NCI-H2196 (cell line): Measurements from ENCODE around the gene SMARCAL1.

ENCODE experiments used
- DNase-seq: peaks from one replicate; lab custom pipeline; 2025; ENCODE audit not compliant: unreplicated experiment; lab: John Stamatoyannopoulos, UW

SMARCAL1 gene

DNA sequence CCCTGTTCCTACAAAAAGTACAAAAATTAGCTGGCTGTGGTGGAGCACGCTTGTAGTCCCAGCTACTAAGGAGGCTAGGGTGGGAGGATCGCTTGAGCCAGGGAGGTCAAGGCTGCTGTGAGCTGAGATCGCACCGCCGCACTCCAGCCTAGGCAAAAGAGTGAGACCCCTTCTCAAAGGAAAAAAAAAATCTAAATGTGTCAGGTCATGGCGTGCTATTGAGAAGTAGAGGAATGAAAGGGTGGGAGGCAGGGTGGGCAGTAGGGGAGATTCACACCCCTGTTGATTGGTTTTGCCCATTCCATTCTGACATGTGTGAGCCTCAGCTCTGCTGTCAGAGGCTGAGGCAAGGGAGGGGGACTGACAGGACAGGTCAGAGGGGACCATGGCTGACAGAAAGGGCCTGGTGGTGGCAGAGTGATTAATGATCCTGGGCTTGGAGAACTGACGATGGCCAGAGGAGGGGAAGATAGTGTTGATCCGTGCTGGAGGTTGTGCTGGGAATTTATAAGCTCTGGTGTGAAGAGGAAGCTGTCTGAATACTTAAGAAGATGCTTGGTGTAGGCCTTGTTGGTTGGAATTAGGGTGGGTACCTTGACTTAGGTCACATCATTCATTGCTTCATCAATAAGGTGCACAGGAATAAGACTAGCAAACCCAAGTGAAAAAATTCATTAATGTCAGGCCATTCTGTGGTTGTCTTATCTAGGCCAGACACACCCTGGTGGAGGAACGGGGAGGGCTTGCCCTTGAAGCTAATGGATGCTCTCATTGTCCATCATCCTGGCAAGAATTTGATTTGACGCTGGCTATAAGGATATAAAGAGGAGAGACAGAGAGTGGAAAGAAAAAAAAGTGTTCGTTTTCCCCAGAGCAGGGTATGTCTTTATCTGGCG is 19.1 kb upstream of the SMARCAL1 start:
- no peak for DNase-seq

DNA sequence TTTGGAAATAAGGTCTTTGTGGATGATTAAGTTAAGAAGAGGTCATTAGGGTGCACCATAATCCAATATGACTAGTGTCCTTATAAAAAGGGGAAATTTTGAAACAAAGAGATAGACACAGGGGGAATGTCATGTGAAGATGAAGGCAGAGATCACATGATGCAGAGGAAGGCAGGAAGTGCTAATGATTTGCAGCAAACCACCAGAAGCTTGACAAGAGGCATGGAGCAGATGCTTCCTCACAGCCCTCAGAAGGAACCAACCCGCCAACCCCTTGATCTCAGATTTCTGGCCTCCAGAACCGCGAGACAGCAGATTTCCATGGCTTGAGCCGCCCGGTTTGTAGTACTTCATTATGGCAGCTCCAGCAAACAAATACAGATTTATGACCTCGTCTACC is 17.4 kb upstream of the SMARCAL1 start:
- no peak for DNase-seq

DNA sequence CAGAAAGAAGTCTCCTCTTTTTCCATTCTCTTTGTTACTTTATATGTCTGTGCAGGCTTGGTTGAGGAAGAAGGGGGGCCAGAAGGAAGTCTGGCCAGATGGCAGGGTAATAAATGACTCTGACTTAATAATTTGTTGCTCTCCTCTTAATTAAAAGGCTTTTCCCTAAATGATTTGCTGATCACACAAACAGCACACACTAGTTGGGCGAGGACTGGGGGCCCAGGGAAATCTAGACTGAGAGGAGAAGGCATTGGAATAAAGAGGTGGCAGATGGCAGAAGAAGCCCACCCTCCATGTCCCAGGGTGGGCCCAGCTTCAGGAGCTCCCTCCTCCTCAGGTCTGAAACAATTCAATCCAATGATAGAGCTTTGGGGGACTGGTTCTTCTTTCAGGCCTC is 12.7 kb upstream of the SMARCAL1 start:
- no peak for DNase-seq

DNA sequence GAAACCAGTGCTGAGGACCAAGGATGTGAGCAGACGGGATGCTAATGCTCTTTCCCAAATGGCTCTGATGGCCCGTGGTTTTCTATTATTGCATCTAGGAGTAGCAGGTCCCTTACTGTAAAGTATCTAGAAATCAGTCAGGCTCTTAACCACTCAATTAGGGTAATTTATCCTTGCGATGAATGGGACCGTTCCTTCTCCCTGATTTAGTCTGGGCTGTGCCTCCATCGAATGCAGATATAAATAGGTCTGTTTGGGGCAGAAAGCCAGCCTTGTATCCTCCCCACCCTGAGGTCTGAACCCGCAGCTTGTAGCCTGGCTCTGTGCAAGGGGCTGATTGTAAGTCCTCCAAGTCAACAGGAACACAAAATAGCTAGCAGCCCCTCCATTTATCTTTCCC is 9.5 kb upstream of the SMARCAL1 start:
- DNase-seq, result no peak

DNA sequence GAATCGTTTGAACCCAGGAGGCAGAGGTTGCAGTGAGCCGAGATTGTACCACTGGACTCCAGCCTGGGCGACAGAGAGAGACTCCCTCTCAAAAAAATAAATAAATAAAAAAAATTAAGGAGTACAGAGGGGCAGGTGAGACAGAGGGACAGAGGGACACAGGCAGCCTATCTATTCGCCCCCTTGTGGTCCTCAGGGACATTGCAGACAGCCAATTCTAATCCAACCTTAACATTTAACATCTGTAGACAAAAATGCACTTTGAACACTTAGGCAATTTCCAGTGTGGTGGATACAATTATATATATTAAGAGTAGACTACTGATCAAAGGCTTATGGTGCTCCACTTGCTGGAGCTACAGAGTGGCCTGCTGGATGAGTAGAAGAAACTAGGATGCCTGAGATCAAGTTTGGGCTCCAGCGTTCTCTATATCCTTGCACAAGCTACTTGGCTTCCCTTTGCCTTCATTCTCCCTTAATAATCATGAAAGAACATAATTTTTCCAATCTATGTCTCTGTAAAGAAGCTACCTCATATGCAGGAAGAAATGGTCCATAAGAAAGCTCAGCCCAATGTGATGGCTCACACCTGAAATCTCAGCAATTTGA is 8.2 kb upstream of the SMARCAL1 start:
- DNase-seq, result peak; percentile 24

DNA sequence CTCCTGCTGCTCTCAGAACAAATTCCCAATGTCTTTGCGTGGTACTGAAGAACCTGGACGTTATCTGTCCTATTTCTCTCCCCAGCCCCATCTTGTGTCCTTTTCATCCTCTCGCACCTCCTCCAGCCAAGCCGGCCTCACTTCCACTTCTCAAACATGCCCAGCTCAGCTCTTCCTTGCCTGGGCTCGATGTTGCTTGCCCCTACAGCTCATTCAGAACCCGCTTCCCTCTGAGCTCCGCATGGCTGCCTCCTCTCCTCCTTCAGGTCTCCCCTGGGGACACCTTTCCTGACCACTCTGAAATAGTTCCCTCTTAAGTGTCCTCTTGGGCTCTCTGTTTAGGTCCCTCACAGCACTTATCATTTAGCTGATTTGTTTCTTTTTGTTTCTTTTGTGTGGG is 6.7 kb upstream of the SMARCAL1 start:
- no peak for DNase-seq

DNA sequence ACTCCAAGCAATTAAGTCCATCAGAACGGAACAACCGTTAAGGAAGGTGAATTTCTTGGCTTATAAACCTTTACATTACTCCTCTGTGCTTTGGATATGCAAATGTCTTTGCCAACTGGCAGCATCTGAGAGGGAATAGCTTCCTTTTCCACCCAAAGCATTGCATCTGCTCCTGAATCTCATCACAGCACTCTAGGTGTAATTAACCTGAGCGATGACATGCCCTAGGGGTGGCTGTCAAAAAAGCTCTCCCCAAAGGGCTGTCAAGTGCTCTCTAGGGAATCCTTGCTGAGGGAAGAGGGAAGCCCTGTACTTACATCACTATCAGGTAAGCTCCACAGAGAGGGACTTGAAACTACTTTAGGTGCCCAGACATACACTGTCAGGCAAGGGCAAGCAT is 5.5 kb upstream of the SMARCAL1 start:
- no peak for DNase-seq

DNA sequence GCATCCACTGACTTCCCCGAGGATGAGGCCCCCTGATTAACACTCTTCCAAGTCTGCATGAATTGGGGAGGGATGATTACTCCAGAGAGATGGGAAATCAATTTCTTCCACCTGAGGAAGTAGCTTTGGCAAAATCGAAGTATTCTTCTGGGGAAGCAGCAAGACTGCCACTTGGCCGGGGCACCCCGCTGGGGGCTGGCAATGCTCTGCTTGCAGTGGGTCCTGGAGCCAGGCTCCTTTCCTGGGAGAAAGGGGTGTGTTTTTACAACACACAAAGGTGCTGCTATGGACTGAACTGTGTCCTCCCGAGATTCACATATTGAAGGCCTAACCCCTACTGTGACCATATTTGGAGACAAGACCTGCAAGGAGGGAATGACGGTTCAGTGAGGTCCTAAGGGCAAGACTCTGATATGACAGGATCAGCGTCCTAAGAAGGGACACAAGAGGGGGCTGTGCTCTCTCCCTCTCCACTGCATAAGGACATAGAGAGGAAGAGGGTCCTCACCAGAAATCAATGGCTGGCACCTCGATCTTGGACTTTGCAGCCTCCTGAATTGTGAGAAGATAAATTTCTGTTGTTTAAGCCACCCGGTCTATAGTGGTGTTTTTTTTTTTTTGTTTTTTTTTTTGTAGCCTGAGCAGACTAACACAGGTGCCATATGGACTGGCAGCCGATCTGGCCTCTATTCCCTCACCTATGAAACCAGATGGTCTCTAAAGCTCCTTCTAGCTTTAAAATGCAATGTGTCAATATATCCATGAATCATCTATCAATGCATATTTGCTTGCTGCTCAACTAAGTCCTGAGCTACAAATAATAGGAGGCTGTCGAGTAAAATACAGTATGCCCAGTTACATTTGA is 3.6 kb upstream of the SMARCAL1 start:
- no peak for DNase-seq

DNA sequence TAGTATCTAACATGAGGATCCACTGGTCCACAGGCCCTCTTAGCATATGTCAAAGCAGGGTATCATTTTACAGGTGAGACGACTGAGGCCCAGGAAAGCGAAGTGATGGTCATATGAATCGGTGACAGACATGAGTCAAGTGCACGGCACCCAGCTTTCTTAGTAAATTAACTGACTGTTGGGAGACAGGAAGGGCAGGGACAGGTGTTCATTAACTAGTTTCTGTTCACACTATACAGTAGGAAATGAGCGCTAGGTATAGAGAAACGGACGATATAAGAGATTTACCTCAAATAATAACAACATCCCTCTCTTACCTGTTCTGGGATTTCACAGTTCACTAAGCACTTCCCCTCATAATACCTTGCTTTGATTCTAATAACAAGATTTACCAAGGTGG is 1.7 kb upstream of the SMARCAL1 start:
- no peak for DNase-seq

DNA sequence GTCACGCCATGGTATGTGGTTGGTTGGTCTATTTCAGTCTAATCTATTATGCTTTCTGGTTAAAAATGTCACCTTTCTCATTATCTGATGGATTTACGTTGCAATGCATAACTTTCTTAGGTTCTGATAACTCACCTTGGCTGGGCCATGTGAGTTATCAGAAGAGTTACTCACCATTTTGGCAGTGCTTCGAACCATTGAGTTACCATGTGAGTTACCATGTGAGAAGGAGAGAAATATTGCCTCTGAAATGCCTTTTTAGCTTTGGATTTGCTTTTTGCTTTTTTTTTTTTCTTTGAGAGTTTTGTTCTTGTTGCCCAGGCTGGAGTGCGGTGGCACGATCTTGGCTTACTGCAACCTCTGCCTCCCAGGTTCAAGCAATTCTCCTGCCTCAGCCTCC is 1.6 kb downstream of the SMARCAL1 start:
- DNase-seq, result no peak

DNA sequence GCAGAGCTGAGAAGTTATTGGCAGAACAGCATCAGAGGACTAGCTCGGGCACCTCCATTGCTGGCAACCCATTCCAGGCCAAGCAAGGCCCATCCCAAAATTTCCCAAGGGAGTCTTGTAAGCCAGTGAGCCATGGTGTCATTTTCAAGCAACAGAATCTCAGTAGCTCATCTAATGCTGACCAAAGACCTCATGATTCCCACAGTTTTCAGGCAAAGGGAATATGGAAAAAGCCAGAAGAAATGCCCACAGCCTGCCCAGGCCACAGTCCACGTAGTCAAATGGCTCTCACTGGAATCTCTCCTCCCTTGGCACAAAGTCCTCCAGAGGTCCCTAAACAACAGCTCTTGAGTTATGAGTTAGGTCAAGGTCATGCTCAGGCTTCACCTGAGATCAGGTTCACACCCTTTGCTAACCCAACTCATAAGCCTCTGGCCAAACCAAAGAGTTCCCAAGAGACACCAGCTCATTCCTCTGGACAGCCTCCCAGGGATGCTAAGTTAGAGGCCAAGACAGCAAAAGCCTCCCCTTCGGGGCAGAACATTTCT is 2.6 kb downstream of the SMARCAL1 start:
- no peak for DNase-seq

DNA sequence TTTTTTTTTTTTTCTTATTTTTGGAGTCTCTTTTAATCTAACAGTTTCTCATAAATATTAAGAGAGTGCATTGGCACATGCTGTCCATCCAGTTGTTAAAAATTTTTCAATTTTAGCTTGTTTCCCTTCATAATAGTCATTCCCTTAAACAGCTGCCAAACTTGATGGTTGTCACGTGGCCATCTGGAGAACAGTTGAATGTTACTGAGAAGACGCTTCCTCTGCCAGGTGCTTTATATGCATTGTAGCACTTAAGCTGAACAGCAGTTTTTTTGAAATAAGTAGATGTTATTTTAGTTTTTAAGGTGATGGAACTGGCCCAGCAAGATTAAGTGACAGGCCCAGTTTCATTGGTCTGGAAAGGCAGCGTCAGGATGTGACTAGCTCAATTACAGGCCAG is 3.3 kb downstream of the SMARCAL1 start:
- no peak for DNase-seq

DNA sequence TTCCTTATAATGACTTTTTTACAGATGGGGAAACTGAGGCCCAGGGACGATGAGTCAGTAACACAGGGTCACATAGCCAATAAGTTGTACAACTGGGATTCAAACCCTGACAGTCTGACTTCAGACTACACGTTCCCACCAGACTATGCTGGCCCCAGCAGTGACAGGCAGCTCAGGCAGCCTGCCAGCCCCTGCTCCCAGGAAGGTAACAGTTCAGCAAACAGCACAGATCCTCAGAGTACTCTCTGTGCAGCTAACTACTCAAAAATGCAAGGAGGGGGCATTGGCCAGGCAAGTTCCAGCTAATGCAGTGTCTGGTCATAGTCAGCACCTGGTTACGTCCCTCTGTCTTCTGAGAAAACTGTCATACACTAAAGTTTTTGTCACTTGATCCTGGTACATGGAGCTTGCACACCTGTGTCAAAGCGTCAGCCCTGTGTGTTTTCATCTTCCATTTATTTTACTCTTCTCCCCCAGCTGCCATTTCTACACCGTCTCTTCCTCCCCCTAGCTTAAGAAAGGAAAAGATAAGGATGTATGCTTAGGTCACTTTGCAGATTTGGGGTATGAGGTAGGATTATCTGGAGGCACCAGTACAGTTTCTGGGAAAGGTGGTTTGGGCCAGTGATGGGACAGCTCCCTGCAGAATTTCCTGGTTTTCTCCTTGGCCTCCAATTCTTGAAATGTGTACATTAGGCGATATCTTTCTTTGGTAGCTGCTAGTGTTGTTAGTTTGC is 4.5 kb downstream of the SMARCAL1 start:
- no peak for DNase-seq

DNA sequence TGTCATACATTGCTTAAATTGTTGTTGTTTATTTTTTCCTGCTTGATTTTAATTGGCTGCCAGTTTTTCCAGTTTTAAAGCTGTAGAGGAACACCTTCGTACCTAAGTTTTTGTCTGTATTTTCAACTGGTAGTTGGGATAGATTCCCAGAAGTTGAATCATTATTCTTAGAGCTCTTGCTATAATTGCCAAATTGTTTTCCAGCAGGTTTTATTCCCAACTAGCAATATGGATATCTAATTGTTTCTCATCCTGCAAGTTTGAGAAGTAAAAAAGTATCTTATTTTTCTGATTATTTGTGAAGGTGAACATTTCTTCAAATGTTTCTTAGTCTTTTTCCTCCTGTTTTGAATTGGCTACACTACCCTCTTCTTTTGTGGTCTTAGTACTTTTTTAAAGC is 6.7 kb downstream of the SMARCAL1 start:
- DNase-seq, result no peak

DNA sequence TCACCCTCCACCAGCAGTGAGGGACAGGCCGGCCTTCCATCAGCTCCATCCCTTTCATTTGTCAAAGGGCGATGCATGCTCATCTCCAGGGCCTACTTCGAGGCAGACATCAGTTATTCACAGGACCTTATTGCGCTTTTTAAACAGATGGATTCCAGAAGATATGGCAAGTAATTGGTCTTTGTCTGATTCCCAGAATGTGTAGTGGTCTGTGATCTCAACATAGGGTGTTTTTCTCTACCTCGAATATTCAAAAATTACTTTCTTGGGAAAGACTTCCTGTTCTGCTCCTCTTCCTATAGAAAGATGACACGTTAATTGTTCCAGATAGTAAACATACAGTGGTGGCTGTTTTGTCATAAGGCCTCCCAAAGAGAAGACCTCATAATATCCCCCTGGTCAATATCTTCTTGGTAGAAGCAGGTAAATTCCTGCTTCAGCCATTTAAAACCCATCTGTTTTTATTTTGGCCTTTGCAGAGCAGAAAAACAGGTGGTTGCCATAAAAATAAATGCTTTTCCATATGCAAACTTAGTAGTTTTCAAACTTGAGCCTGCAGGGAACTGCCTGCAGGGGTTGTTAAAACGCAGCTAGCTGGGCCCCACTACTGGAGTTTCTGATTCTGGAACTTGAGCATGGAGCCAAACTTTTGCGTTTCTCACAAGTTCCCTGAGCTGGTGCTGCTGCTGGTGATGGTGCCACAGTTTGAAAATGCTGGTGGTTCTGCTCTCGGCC is 8.2 kb downstream of the SMARCAL1 start:
- DNase-seq, result no peak

DNA sequence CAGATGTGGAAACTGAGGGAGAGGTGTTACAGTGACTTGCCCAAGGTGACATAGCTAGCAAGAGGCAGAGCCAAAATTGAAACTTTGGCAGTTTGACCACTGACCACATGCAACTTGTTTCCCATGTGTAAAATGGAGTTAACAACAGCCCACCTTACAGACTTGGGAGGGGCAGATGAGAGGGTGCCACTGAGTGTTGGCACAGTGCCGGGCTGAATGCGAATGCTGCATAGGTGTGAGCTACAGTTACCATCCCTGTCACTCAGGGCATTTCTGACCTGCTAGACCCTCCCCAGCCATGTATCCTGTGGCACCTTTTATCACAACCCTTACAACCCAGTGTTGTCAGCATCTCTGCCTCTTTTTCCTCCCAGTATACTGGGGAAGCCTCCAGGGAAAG is 10.8 kb downstream of the SMARCAL1 start:
- DNase-seq, result no peak

DNA sequence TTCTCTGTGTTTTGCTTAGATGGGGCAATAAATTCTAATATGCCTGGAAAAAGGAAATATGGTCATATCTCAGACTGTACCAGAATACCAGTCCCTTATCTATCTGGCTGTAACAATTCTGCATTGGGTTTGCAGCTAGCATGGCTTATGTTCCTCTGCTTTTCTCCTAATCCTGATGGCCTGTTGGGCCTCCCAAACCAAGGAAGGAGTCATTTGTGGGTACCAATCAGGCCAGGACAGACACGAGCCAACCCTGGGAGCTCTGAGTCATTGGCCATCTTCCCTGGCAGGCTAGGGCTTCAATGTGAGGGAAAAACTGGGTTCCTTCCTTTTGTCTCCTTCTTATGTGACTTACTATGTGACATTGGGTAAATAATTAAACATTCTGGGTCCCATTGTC is 12.0 kb downstream of the SMARCAL1 start:
- DNase-seq, result no peak

DNA sequence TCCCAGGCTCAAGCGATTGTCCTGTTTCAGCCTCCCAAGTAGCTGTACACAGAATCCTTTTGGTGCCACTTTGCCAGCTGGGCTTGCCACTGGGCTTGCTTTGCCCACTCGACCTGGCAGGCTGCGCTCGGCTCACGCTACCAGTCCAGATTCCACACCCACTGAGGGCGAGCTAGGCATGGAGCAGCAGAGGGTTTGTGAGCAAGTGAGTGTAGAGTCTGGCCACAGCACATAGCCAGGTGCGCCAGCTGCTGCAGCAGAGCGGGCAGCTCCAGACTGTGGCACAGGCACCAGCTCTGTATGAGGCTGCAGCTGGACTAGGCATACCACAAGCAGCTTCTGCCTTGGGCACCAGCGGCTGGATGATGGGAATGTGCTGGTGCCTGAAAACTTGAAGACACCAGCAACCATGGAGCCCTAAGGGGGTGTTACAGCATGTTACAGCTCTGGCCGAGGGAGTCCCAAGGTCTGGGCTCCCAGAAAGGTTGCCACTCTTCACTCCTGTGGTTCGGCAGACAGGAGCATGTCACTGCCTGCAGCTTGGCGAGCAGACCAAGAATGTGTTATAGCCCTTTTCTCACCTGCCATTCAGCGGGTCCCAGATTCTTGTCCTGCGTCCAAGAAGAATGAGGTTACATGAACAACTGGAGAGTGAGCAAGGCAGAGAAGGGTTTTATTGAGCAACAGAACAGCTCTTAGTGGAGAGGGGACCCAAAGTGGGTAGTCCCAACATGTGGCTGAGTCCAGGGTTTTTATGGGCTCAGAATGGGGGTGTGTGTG is 12.9 kb downstream of the SMARCAL1 start:
- DNase-seq, result no peak

DNA sequence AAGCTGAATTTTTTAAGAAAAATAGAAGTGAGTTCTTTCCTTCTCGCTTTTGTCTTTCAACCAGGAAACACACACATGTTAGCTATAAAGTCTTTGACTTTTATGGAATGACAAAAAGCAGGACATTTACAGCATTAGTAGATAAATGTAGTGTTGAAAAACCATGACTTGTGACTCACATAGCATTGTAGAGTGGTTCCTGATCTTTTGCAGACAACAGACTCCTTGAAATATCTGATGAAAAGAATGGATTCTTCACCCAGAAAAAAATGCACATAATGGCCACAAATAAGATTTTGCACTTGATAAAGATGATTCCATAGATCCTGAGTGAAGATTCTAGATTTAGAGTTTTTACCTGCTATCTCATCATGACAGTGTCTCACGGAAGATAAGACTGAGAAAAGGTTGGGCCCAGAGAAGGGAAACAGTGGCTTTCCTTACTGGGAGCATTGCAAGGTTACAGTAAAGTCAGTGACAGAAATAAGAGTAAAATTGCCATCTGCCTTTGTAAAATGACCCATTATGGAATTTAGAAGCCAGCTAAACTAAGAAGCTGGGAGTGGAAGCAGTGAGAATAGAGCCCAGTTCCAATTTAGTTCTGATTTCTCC is 14.0 kb downstream of the SMARCAL1 start:
- DNase-seq, result no peak
